Bronchial epithelial cell (primary cell): ENCODE measurements around the gene CCDC126. TPM values are rescaled to one million over a fixed set of nuclear protein-coding genes. Genes with fewer than 3 reads are reported as not detected.

Experiments used
- DNase-seq: peaks from one replicate; pipeline ENCODE4 v3.0.0-alpha.2; 2010; ENCODE audit warnings: low read depth
- FAIRE-seq: peaks from 2 replicates; lab custom pipeline; 2011; peaks lifted over from hg19 to GRCh38; lab: Jason Lieb, UNC
- H3K27me3 ChIP-seq: 2 replicates; pipeline ENCODE4 v1.5.1; 2011; ENCODE audit warnings: low read length; ENCODE audit not compliant: control insufficient read depth, insufficient read depth
- H3K36me3 ChIP-seq: 2 replicates; pipeline ENCODE4 v1.5.1; 2011; ENCODE audit warnings: low read length; ENCODE audit not compliant: control insufficient read depth, insufficient read depth
- H3K4me3 ChIP-seq: 2 replicates; pipeline ENCODE4 v1.5.1; 2011; ENCODE audit warnings: mild to moderate bottlenecking, low read depth, low read length, control low read depth
- total RNA-seq: library from RNA; depleted of rRNA; stranded (reverse); fragments of >200 nt; gene quantifications from 2 replicates; pipeline ENCODE4 v1.2.1, GENCODE V29; 2014
- TF ChIP-seq, protein P1 (sequence below): IDR thresholded peaks from 2 replicates; pipeline ENCODE4 v1.5.1; 2011; ENCODE audit warnings: mild to moderate bottlenecking, moderate library complexity, low read length, control low read depth, inconsistent platforms; ENCODE audit not compliant: insufficient read depth, severe bottlenecking

CCDC126 gene
- total RNA-seq, 1 donor from 2014 or later, result 11.1 TPM

DNA sequence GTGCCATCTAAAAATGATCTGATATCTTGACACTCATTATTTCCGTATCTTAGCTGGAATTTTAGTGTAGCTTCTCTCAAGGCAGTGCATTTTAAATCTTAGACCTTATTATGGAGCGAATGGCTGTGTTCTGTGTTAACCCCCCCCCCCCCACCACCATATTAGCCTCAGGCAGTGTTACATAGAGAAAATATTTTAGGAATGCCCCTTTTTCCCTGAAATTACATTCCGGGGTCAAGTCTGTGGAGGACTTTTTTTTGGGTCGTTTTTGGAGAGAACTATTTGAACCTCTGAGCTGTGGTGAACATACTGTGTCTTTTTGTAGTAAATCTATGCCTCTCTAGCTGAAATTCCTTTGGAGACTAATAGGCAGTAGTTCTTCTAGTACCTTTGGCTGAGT, 3.1 kb downstream of the CCDC126 start:
- Histone ChIP-seq H3K4me3 (no peak overlapping the region), H3K27me3 (no peaks in the 10 kb centered on the region), H3K36me3 (no peaks in the 10 kb centered on the region)
- TF ChIP-seq, protein P1, sequence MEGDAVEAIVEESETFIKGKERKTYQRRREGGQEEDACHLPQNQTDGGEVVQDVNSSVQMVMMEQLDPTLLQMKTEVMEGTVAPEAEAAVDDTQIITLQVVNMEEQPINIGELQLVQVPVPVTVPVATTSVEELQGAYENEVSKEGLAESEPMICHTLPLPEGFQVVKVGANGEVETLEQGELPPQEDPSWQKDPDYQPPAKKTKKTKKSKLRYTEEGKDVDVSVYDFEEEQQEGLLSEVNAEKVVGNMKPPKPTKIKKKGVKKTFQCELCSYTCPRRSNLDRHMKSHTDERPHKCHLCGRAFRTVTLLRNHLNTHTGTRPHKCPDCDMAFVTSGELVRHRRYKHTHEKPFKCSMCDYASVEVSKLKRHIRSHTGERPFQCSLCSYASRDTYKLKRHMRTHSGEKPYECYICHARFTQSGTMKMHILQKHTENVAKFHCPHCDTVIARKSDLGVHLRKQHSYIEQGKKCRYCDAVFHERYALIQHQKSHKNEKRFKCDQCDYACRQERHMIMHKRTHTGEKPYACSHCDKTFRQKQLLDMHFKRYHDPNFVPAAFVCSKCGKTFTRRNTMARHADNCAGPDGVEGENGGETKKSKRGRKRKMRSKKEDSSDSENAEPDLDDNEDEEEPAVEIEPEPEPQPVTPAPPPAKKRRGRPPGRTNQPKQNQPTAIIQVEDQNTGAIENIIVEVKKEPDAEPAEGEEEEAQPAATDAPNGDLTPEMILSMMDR, result no peak
- DNase-seq, result no peak
- FAIRE-seq, result no peak

DNA sequence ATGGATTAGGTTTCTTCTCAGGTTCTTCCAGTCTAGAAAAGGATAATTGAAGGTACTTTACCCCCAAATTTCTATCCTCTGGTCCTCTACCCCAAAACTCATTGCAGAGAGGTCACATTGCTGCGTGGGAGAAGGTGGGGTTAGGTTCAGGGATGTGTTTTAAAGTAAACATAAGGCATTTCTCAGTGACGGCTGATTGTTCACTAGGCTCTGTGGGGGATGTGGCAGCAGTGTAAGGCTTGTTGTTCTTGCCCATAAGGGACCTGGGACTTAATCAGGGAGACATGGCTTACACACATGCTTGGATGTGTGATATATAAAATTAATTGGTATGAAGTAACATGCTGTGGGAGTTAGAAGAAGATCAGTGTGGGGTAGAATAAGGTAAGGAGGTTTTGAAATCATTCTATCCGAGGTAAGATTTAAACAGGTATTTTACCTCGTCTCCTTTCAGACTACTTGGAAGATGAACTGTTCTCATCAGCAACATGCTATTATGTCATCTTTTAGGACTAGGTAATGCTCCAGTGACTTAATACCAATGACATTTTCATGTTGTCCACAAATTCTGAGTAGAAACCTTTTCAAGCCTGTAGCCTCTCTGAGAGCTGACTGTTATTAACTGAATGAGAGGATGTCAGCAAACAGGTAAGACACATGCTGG, 6.6 kb downstream of the CCDC126 start:
- H3K4me3 ChIP-seq, result no peak overlapping the region
- H3K27me3 ChIP-seq, result no peaks in the 10 kb centered on the region
- H3K36me3 ChIP-seq, result no peaks in the 10 kb centered on the region
- FAIRE-seq (no peak), DNase-seq (no peak)
- TF ChIP-seq, protein P1, result no peak

DNA sequence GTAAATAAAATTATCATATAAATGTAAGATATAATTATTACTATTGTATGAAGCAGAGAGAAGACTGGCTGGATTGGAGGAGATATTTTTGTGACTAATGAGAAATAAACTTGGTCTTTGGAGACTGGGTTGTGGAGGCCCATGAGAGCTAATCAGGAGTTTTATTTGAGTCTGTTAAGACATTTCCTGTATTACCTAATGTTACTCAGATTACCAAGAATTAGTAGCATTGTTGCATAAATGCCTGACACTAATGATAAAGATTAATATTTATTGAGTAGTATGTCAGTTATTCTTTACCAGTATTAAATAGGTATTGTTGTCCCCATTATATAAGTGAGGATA, 7.1 kb downstream of the CCDC126 start:
- H3K36me3 ChIP-seq, result no peaks in the 10 kb centered on the region
- no peak overlapping the region for H3K4me3 ChIP-seq
- FAIRE-seq (no peak), DNase-seq (peak; percentile 44)
- no peaks in the 10 kb centered on the region for H3K27me3 ChIP-seq
- TF ChIP-seq, protein P1, result no peak

DNA sequence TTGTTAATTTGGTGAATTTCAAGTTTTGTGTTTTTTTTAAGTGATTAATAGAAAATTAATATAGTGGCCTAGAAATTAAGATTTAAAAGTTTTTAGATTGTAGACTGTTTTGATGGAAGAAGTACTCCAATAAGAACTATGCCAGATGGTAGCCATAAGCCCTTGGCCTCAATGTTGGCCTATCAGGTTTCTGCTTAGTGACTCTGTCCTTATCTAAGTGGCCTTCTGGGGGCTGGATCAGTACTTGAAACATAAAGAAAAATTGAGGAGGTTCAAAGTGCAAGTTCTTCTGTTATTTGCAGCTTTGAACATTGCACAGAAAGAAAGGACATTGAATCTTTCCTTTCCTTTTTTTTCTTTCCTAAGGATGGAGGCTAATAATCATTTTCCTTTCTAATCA, 9.9 kb downstream of the CCDC126 start:
- DNase-seq (no peak), FAIRE-seq (no peak)
- TF ChIP-seq, protein P1, result no peak
- Histone ChIP-seq H3K36me3 (no peaks in the 10 kb centered on the region), H3K4me3 (no peak overlapping the region), H3K27me3 (no peaks in the 10 kb centered on the region)

DNA sequence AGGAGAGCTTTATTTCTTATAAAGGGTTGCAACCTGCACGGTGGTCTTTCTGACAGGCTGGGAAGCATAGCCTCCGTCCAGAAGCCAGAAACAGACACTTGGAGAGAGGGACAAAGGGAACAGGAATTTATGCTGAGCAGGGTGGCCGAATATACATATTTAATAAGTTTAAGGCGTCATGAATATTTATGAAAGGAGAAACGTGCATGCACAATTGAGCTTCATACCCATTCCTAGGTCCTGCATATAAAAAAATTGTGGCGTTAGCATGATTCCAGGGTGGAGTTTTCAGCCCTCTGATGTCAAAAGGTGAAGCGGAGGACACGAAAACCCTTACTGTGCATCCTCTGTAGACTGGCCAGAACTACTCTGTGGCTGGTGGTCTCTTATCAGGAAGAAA, 10.7 kb downstream of the CCDC126 start:
- Histone ChIP-seq H3K27me3 (no peaks in the 10 kb centered on the region), H3K4me3 (no peak overlapping the region), H3K36me3 (no peaks in the 10 kb centered on the region)
- TF ChIP-seq, protein P1, result no peak
- FAIRE-seq (no peak), DNase-seq (no peak)

DNA sequence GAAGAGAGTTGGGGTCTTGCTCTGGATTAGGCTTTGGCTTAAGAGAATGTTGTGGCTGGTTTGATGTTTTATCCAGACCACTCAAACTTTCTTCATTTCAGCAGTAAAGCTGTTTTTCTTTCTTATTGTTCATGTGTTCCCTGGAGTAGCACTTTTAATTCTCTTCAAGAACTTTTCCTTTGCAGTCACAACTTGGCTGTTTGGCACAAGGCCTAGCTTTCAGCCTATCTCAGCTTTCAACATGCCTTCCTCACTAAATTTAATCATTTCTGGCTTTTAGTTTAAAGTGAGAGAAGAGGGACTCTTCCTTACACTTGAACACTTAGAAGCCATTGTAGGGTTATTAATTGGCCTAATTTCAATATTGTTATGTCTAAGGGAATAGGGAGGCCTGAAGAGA, 18.1 kb downstream of the CCDC126 start:
- FAIRE-seq, result no peak
- Histone ChIP-seq H3K4me3 (no peak overlapping the region), H3K27me3 (no peaks in the 10 kb centered on the region), H3K36me3 (no peaks in the 10 kb centered on the region)
- TF ChIP-seq, protein P1, result no peak
- DNase-seq, result no peak
